Fibroblast of lung (primary cell): ENCODE measurements around the gene RPL9. TPM values are rescaled to one million over a fixed set of nuclear protein-coding genes. Genes with fewer than 3 reads are reported as not detected.

Experiments used
- DNase-seq, 2 donors: peaks; one replicate each; pipeline versions ENCODE4 v3.0.0 to v3.0.0-alpha.2; 2010; ENCODE audit warnings: low read depth in 2 of 2
- H2AFZ ChIP-seq: 2 replicates; pipeline ENCODE4 v1.5.1; 2012; ENCODE audit warnings: low read length, control low read depth, inconsistent platforms
- H3K27ac ChIP-seq: 2 replicates; pipeline ENCODE4 v1.5.1; 2011; ENCODE audit warnings: low read length, control low read depth; ENCODE audit not compliant: insufficient read depth
- H3K27me3 ChIP-seq: 2 replicates; pipeline ENCODE4 v1.5.1; 2011; ENCODE audit warnings: mild to moderate bottlenecking, low read length; ENCODE audit not compliant: control insufficient read depth, insufficient read depth
- H3K36me3 ChIP-seq: 2 replicates; pipeline ENCODE4 v1.5.1; 2011; ENCODE audit warnings: low read length; ENCODE audit not compliant: control insufficient read depth, insufficient read depth
- H3K4me1 ChIP-seq: 2 replicates; pipeline ENCODE4 v1.5.1; 2011; ENCODE audit warnings: low read length; ENCODE audit not compliant: control insufficient read depth, insufficient read depth; ENCODE audit errors: extremely low read depth
- H3K4me2 ChIP-seq: 2 replicates; pipeline ENCODE4 v1.5.1; 2011; ENCODE audit warnings: low read length, control low read depth; ENCODE audit not compliant: insufficient read depth; ENCODE audit errors: extremely low read depth
- H3K4me3 ChIP-seq, 4 experiments: fragments of 200-600 bp in 1 of 4; sonication (generic) in 1 of 4; replicated peaks in 1 of 4; 2 replicates each; pipeline ENCODE4 v1.5.1; 2011 to 2016; ENCODE audit warnings: low read length in 4 of 4, low read depth in 3 of 4, mild to moderate bottlenecking in 3 of 4, control low read depth in 2 of 4, inconsistent platforms in 1 of 4, mixed read lengths in 1 of 4; ENCODE audit not compliant: insufficient read depth in 1 of 4; ENCODE audit errors: control extremely low read depth in 1 of 4
- H3K79me2 ChIP-seq: 2 replicates; pipeline ENCODE4 v1.5.1; 2012; ENCODE audit warnings: mild to moderate bottlenecking, low read length, inconsistent platforms; ENCODE audit not compliant: control insufficient read depth, insufficient read depth
- H3K9ac ChIP-seq: 2 replicates; pipeline ENCODE4 v1.5.1; 2011; ENCODE audit warnings: mild to moderate bottlenecking, low read length, control low read depth; ENCODE audit not compliant: insufficient read depth
- H3K9me3 ChIP-seq: 2 replicates; pipeline ENCODE4 v1.5.1; 2012; ENCODE audit warnings: low read depth, low read length; ENCODE audit not compliant: control insufficient read depth, insufficient read depth
- H4K20me1 ChIP-seq: 2 replicates; pipeline ENCODE4 v1.5.1; 2011; ENCODE audit warnings: low read length; ENCODE audit not compliant: control insufficient read depth, insufficient read depth; ENCODE audit errors: extremely low read depth
- EZH2 ChIP-seq: IDR thresholded peaks from 2 replicates; pipeline ENCODE4 v1.5.1; 2012; ENCODE audit warnings: low read length, control low read depth, mild to moderate bottlenecking; ENCODE audit errors: missing control alignments
- polyA plus RNA-seq, 2 donors: library from polyadenylated mRNA; depleted of rRNA in 1 of 2; stranded (reverse) in 1 of 2; unstranded in 1 of 2; fragments of >200 nt; gene quantifications; 2 replicates each; pipeline ENCODE4 v1.2.1, GENCODE V29; 2011 to 2012; ENCODE audit warnings: missing spikeins in 1 of 2
- total RNA-seq: library from RNA; depleted of rRNA; stranded (reverse); fragments of >200 nt; gene quantifications from 2 replicates; pipeline ENCODE4 v1.2.1, GENCODE V29; 2014
- TF ChIP-seq, protein P1 (sequence below), 2 donors: IDR thresholded peaks in 1 of 2; conservative IDR thresholded peaks in 1 of 2; 1 replicate in 1 of 2; 2 replicates in 1 of 2; pipeline ENCODE4 v1.5.1; 2011 to 2012; ENCODE audit warnings: low read length in 2 of 2, control low read depth in 1 of 2, inconsistent platforms in 1 of 2, low read depth in 1 of 2, mild to moderate bottlenecking in 1 of 2

Gene RPL9
- total and polyA plus RNA-seq, 2 donors (not counting 1 experiment from before 2014, with no cell fraction given): 1,426 to 2,253 TPM

DNA sequence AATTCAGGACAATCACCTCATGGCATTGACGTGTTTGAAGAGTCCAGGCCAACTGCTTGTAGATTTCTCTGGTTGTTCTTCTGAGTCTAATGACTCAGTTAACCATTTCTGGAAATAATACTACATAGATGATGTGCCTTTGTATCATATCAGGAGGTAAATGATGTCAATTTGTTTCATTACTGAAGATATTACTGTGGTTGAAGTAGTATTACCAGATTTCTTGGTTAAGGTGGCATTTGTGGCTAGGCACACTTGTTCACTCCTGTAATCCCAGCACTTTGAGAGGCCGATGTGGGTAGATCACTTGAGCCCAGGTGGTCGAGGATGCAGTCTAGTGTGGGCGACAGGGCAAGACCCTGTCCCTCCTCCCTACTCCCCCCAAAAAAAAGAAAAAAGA lies 15.7 kb downstream of the RPL9 start:
- no peak overlapping the region for H3K27ac ChIP-seq
- H3K9me3 ChIP-seq: no peaks in the 10 kb centered on the region
- H3K4me3 ChIP-seq: no peak overlapping the region
- no peak for DNase-seq
- H3K79me2 ChIP-seq: no peaks in the 10 kb centered on the region
- no peaks in the 10 kb centered on the region for H3K36me3 ChIP-seq
- H3K9ac ChIP-seq: no peak overlapping the region
- no peak overlapping the region for H2AFZ ChIP-seq
- H4K20me1 ChIP-seq: no peaks in the 10 kb centered on the region
- no peak for TF ChIP-seq EZH2
- TF ChIP-seq, protein P1, sequence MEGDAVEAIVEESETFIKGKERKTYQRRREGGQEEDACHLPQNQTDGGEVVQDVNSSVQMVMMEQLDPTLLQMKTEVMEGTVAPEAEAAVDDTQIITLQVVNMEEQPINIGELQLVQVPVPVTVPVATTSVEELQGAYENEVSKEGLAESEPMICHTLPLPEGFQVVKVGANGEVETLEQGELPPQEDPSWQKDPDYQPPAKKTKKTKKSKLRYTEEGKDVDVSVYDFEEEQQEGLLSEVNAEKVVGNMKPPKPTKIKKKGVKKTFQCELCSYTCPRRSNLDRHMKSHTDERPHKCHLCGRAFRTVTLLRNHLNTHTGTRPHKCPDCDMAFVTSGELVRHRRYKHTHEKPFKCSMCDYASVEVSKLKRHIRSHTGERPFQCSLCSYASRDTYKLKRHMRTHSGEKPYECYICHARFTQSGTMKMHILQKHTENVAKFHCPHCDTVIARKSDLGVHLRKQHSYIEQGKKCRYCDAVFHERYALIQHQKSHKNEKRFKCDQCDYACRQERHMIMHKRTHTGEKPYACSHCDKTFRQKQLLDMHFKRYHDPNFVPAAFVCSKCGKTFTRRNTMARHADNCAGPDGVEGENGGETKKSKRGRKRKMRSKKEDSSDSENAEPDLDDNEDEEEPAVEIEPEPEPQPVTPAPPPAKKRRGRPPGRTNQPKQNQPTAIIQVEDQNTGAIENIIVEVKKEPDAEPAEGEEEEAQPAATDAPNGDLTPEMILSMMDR (conservative IDR thresholded peaks at IDR 0.05 in 1 of 2, IDR thresholded peaks at IDR 0.05 in 1 of 2; ENCODE audit: low read depth in 1 of 2, low read length in 2 of 2): no peak
- H3K27me3 ChIP-seq: no peaks in the 10 kb centered on the region
- H3K4me1 ChIP-seq: peaks cover 5% of the 10 kb centered on the region
- no peak overlapping the region for H3K4me2 ChIP-seq

DNA sequence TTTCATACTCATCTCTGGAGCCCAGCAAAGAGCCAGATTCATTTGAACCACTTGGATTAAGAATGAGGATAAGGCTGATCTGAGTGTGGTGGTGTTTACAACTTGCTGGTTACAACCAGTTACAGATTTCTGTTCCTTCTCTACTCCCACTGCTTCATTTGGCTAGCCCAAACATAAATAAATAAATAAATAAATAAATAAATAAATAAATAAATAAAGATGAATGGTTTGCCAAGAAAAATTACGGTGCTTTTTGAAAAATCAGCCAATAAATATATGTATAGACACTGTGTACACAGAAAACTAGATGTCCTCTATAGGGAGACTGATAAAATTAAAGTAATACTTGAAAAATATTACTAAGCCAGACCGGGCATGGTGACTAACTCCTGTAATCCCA lies 17.1 kb downstream of the RPL9 start:
- TF ChIP-seq EZH2: no peak
- TF ChIP-seq, protein P1 (conservative IDR thresholded peaks at IDR 0.05 in 1 of 2, IDR thresholded peaks at IDR 0.05 in 1 of 2; ENCODE audit: low read depth in 1 of 2, low read length in 2 of 2): no peak
- DNase-seq: no peak
- no peak overlapping the region for H2AFZ ChIP-seq

DNA sequence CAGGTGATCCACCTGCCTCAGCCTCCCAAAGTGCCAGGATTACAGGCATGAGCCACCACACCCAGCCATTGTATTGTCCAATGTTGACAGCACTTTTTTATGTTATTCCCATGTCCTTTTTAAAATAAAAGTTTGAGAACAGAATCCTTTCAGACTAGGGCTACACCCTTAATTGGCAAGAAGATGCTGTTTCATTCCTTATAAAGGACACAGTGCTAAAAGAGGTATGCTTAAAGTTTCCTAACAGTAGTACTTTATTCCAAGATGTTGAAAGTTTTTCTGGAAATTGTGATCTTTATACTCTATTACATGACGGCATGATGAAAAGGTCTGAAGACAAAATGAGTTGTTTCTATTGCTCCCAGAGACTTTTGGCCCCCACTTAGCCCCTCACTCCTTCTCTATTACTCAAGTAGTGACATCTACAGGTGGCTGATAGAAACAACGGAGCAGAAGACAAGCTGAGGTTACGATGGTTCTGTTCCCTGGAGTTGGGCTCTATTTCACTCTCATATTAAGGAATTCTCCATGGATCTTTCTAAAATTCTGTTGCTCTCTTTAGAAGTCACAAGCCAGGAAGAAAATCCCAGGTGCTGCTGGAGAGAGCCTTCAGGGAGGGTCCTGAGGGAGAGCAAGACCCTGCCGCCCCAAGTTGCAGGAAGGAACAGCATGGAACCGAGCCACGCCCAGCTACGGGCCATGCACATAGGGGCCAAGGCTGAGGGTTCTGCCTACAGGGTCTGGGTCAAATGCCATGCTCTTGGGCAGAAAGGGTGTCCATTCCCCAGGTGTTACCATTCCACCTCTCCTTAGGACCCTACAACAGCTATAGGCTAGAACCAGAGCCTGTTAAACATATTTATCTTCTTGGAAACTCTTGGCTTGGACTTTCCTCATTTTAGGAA lies 22.8 kb downstream of the RPL9 start:
- TF ChIP-seq, protein P1 (conservative IDR thresholded peaks at IDR 0.05 in 1 of 2, IDR thresholded peaks at IDR 0.05 in 1 of 2; ENCODE audit: low read depth in 1 of 2, low read length in 2 of 2): peak; percentile 0 to 11
- TF ChIP-seq EZH2: no peak
- H4K20me1 ChIP-seq: no peaks in the 10 kb centered on the region
- no peaks in the 10 kb centered on the region for H3K36me3 ChIP-seq
- H3K9ac ChIP-seq: no peak overlapping the region
- no peak overlapping the region for H3K27ac ChIP-seq
- H3K79me2 ChIP-seq: no peaks in the 10 kb centered on the region
- H3K4me3 ChIP-seq: no peak overlapping the region
- H3K27me3 ChIP-seq: peaks cover 3% of the 10 kb centered on the region
- DNase-seq: no peak
- no peak overlapping the region for H3K4me2 ChIP-seq
- no peak overlapping the region for H2AFZ ChIP-seq
- H3K4me1 ChIP-seq: no peaks in the 10 kb centered on the region
- H3K9me3 ChIP-seq: no peaks in the 10 kb centered on the region

More for the DNA sequence above, 17.1 kb downstream of the RPL9 start:
- H3K79me2 ChIP-seq: no peaks in the 10 kb centered on the region
- no peak overlapping the region for H3K4me3 ChIP-seq
- H3K27me3 ChIP-seq: peaks cover 3% of the 10 kb centered on the region
- H3K9me3 ChIP-seq: no peaks in the 10 kb centered on the region
- H3K36me3 ChIP-seq: no peaks in the 10 kb centered on the region
- no peaks in the 10 kb centered on the region for H3K4me1 ChIP-seq
- no peak overlapping the region for H3K9ac ChIP-seq
- no peak overlapping the region for H3K27ac ChIP-seq
- H4K20me1 ChIP-seq: no peaks in the 10 kb centered on the region
- H3K4me2 ChIP-seq: no peak overlapping the region
